HG02759 (cell line): ENCODE data around the gene RETSAT.
A peak's percentile ranks its signal among the peaks of the same experiment; 100 is the strongest.
"Not testable (repeated sequence)": the region's sequence is repeated elsewhere in the genome, so short reads cannot be mapped to it uniquely, and the experiment has no call there.

Source experiments
- ATAC-seq: cut with Tn5 transposase; IDR thresholded peaks from one replicate; pipeline ENCODE4 v1.9.1; 2021; ENCODE audit warnings: mild to moderate bottlenecking, moderate library complexity; ENCODE audit not compliant: unreplicated experiment

Gene RETSAT

DNA sequence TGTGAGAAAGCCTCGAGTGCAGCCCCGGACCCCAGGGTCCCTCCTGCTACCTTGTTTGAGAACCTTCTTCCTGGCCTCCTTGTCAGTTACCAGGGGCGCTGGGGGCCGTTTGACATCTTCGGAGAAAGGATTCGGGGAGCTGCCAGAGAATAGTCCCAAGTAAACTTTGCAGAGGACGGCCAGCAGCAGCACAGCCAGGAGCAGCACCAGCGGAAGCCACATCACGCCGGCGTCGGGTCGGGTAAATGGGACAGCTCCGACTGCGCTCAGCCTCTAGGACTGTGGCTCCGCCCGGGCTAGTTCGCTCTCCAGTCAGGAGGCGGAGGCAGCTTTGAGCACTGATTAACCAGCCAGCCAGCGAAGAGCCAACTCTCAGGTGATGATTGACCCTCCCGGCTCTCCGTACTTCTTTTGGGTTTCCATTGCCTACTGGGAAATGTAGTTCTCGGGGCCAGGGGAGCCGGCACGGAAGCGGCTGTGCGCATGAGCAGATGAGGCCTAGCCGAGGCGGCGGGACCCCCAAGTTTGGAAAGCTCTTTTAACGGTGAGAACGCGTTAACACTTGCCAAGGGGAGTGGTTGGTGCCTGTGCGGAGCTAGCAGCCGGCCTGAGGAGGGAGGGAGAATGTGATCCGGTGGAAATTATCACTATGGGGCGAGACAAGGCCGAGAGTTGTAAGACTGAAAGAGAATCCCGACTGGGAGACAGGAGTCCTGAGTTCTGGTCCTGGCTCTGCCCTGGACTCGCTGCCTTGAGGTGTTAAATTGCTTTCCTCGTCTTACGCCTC, at the start of gene RETSAT, which contains the start of gene ELMOD3:
TSS of gene RETSAT (minus strand) at position 243 of the 787 bp plus-strand sequence. CDS start at position 222, 21 bp downstream.
TSS of gene ELMOD3 (plus strand) at position 484 of the 787 bp plus-strand sequence. CDS start 2,430 bp downstream, outside the sequence.
- ATAC-seq, result peak; percentile 98

DNA sequence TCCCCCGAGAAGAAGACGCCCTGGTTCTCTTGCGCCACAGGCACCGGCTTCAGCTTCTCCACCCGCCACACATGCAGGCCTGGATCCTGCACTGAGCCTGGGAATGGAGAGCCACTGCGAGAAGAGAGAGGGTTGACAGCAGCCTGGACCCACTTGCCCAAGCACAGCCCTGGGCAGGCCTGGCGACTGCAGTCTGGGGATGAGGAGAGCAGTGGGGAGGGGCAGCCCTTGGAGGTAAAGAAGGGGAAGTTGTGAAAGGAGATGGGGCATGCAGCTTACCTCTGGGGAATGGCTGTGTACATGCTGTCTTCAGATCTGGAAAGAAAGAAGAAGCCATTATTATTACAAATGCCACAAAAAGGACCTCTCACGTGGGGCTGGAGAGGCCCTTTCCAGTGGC, 47.5 kb upstream of the RETSAT start:
- ATAC-seq, result no peak

DNA sequence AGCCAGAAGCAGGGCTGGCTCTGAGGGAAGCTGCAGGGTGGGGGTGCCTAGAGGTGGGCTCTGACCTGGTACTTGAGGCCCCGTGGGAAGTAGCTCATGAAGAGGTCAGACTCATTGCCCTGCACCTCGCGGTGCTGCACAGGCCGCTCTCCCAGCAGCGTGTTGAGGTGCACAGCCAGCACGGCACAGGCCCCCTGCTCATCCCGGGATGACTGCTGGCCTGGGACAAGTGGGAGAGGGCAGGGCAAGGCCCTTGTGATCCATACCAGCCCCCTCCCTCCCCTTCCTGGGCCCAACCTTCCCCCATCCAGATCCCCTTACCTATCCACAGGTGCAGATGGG, 47.1 kb upstream of the RETSAT start:
- ATAC-seq, result no peak

DNA sequence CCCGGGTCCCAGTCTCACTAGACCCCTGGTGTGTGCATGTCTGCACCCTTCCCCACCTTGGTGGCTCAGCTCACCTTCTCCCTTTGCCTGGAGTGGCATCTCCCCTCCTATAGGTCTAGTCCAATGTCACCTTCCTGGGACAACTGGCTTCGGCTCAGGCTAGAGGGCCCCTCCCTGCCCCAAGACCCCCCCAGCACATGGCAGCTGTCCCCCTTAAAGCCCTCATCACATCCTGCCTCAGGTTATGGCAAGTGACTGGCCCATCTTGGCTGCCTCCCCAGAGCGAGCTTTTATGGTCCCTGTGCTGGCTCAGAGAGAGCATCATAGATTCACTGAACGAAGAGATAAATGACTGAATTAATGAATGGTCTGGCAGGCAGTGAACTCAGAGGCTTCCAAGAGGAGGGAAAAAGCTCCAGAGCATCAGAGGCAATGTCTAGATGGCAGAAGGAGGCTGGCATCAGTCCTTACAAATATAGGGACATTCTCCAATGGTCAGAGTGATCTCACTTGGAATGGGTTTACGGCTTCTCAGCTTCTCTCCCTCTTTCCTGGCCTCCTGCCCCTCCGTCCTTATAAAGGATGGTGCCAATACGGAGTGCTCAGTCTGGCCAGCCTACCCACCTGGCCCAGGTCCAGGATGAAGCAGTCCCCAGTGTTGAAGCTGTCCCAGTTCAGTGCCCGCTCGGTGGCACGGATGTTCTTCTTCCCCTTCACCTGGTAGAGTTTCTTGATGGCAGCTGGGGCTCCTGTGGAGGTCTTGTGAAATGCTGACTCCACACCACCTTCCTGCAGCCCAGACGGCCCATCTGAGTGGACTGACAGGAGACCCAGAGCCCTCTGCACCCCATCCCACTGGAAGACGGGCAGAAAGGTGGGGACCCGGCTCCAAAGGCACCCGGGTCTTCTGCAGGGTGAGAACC, 46.5 kb upstream of the RETSAT start:
- no peak for ATAC-seq

DNA sequence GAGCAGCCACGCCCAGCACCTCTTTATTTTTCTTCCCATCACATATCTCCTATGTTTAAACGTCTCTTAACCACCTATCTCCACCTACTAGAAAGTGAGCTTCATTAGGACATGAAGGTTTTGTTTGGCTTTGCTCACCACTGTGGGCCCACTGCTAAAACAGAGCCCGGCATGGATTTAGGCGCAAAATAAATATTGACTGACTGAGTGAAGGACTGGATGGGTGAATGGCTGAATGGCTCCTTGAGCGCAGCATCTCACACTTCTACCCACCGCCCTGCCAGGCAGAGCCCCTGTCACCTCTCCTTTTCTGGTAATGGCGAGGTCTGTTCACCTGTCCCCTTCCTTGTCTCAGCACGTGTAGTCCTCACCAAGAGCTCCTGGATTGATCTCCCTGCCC, 45.7 kb upstream of the RETSAT start:
- ATAC-seq, result no peak

DNA sequence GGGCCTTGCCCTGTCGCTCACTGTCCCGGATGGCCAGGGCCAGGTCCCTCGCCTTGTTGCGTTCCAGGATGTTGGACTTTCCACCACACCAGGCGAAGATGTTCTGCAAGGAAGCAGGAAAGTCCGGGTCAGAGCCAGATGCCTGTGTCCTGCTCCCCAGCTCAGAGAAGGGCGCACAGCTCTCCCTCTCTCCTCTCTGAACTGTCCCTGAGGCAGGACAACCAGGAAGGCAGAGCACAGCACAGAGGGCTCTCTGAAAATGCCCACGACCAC, 44.8 kb upstream of the RETSAT start:
- ATAC-seq, result no peak

DNA sequence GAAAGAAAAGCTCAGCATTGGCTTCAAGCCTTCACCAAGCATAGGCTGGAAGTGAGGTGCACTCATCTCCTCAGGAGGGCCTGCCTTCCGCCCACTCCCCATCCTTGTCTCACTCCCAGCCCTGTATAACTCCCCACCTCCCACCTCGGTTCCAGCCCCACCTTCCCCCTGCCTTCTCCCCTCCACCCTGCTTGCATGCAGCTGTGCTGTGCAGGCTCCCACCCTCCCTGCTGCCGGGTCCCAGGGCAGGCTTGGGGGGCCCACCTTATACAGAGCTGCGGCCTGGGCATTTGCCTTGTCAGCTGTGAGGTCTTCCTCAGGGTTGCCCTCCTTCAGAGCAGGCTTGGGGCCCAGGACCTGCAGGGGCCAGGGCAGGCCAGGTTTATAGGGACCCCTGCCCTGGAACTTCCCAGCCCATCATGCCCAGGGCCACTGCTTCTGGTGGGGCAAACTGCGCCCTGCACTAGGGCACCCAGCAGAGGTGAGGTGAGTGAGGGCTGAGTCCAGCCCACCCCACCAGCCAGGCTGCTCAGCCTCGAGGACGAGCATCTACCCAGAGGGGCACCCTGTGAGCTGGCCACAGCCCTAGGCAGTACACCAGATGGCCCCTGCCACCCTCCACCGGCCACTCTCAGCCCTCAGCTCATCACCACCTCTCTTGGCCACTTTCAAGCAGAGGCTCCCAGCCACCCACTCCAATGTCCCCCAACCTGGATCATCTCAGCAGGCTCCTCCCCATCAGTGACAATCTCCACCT, 44.3 kb upstream of the RETSAT start:
- no peak for ATAC-seq

DNA sequence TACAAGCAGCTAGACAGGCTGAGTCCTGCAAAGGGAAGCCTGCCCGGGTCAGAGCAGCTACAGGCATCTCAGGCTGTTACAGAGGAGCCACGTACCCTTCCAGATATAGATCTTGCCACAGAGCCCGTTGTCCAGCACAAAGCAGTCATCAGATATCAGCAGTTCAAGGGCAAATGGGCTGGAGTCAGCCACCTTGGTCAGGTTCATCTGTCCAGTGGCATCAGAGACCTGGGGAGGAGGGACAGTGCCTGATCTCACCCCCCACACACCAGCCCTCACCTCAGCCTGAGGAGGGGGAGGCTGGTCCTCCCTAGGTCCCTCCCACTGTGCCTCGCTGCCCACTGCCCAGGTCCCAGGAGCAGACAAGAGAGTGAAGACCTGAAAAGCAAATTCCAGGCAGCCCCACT, 43.6 kb upstream of the RETSAT start:
- no peak for ATAC-seq

DNA sequence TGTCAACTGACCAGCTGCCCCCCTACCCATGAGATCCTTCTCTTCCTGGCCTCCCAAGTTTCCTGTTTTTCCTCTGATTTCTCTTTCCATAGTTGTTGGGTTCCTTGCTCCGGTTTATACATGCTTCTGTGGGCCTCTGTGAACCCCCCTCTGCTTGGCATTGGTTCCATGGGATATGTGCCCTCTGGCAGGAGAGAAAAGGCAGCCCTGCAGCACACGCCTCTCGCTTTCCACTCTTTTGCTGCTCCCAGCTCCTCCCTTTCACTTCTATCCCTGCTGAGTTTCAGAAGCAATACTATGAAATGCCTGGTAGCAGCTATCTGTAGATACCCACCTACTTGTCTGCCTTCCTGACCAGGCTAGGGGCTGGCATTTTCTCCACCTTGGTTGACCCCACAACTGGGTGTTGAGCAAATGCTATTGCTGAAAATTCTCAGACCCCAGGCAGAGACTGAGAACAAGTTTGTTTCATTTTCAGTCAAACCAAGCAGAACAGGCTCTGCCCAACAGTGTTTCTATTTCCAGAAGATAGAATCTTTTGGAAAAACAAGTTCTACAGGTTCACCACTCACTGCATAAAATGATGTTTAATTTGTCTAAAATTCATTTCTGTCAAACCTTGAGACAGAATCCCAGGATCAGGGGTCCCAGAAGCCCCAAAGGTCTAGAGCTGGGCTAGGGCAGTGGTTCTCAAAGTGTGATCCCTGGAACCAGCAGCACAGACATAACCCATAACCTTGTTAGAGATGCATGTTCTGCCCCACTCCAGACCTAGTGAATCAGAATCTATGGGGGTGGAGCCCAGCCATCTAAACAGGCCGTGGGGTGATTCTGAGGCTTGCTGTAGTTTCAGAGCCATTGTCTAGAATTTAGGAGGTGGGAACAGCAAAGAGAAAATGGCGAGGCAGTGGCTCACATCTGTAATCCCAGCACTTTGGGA, 42.5 kb upstream of the RETSAT start:
- ATAC-seq, result no peak

DNA sequence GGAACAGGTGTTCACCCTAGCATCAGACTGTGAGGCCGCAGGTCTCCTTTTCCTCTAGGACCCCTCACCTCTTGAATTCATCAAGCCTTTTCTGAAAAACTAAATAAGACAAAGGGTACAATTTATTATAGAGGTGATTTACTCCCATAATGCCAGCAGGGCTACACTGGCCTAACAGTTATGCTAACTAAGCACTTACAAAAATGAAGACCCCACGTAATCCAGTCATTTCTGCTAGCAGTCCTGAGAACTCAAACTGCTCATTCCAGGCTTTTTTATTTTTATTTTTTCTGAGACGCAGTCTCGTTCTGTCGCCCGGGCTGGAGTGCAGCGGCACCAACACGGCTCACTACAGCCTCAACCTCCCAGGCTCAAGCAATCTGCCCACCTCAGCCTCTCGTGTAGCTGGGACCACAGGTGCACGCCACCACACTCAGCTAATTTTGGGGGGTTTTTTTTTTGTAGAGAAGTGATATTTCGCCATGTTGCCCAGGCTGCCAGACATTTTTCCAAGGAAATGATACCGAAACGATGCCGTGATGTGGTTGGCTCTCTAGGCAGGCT, 41.7 kb upstream of the RETSAT start:
- ATAC-seq, result no peak

DNA sequence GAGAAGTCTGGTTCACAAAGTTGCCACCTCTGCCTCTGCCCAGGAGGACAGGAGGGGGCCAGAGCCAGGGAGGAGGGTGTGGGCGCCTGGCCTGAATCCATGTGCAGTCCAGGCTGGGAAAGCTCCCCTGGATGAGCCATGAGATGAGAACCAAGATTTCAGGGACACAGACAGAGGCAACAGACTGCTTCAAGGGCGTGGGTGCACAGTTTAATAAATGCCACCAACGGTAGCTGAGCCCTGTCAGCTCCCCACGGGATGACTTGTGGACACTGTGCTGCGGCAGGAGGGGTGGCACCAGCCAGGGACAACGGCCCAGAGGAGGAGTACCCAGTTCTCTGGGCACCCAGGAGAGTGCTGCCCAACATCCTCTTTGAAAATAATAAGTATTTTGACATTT, 40.6 kb upstream of the RETSAT start:
- ATAC-seq, result no peak

DNA sequence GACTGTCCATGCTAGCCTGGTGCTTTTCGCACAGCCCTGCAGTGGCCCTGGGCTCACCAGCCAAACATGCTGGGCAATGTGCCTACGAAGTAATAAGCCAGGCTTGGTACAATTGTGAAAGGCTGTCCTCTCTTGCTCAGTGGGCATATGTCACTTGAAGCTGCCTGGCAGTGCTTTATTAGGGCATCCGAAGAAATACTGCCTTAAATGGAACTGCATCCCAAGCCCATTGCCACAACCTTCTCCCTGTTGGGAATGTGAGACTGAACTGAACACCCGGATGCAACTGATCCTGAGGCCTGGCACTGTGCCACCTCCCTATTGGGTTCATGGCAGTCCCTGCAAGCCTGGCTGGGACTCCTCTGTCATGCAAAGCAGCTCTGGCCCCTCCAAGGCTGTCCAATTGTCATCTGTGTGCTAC, 39.9 kb upstream of the RETSAT start:
- no peak for ATAC-seq

DNA sequence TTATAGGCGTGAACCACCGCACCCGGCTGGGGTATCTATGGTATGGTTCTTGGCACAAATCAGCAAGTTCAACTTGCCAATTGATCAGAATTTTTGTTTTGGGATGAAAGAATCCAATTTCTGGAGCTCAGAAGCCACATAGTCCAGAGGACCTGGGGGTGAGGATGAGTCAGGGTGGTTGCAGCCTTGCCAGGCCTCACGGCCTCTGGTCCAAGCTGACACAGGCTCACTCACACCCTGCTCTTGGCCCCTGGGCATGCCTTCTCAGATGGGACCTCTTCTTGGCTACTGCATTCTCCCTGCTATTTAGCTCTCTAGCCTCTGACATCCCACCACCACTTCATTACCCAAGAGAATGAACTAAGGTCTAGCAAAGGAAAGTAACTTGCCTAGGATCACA, 39.5 kb upstream of the RETSAT start:
- ATAC-seq, result no peak

DNA sequence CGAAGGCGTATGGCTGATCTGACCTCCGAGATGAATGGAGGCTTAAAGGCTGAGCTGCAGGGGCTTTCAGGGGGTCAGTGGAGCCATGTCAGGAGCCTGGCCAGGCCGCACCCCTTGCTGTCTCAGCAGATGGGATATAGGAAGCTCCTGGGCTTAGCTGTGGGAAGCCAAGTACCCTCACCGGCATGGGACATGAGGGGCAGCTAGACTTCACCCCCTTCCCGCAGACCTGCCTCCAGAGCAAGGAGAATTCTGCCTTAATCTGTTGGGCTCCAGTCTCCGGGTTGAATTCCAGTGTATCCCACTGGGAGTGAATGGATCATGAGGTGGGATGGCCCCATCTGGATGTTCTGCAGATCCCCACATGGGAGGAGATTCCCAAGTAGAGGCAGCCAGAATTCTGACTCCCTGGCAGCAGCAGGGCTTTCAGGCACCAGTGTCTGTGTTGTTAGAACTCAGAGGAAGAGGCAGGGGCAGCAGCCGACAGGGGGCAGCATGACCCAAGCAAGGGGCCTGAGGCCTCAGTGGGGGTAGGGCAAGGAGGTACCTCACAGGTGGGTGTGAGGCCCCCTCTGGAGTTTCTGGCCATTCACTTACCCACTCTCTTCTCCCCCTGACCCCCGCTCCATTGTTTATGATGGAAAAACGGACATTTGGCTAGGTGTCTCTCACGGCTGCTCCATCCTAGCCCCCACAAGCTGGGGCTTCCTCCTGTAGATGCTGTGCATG, 36.8 kb upstream of the RETSAT start:
- peak; percentile 33 for ATAC-seq

DNA sequence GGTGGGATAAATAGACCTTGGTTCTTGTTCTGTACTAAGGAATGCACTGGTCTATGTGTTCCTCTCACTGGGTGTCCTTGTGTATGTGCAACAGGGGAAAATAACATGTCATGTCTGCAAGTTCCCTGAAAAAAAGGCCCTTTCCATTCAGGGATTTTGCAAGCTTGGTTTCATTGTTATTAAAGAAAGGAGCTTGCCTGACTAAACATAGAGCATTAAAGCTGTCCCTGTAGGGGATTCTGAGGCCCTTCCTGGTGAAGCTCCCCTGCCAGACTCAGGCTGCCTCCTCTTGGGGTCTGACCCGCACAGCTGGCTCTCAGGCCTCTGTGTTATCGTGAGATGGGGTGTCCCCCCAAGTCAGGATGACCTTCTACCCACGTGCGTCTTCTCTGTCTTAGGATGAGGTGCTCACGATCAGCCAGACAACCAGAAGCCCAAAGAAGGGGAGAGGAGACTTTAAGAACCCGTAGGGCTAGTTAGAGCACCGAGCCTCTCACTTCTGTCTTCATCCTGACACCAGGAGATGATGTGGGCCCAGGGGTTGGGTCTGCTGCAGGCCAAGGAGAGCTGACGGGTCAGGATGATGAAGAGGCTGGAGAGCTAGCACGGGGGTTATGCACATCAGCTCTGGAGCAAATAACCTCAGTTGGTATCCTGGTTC, 34.7 kb upstream of the RETSAT start:
- ATAC-seq, result no peak

DNA sequence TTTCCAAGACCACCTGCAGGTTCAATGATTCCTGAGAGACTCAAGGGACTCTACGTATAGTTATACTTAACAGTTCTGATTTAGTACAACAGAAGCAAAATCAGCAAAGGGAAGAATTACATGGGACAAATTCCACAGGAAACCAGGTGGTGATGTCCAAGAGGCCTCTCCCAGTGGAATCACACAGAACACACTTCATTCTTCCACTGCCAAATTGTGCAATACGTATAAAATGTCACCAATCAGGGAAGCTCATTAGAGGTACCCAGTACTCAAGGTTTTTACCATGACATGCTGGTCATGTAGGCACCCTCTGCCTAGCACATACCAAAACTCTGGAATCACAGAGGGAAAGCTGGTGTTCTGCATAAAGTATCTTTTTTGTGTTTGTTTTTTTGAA, 33.4 kb upstream of the RETSAT start:
- no peak for ATAC-seq

DNA sequence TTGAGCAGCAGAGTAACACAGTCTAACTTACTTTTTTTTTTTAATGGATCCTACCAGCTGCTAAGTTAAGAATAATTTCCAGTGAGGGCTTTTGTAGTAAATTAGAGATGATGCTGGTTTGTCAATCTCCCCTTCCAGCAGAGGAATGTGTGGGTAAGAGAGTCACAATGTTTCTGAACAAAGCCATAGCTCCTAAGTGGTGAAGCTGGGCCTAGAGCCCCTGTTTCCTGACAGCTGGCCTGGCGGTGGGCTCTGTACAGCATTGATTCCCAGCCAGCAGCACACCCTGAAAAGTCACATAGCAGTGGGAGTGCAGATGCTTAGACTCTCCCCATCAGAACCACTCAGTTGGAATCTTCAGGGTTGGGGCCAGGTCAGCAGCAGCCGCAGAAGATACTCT, 31.4 kb upstream of the RETSAT start:
- ATAC-seq, result no peak

DNA sequence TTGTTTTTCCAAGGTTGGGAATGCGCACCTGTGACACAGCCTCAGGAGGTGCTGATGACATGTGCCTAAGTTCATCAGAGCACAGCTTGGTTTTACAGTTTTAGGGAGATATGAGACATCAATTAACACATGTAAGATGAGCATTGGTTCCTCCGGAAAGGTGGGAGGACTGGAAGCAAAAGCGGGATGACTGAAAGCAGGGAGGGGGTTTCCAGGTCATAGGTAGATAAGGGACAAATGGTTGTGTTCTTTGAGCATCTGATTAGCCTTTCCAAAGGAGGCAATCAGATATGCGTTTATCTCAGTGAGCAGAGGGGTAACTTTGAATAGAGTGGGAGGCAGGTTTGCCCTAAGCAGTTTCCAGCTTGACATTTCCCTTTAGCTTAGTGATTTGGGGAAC, 29.5 kb upstream of the RETSAT start:
- ATAC-seq, result no peak

DNA sequence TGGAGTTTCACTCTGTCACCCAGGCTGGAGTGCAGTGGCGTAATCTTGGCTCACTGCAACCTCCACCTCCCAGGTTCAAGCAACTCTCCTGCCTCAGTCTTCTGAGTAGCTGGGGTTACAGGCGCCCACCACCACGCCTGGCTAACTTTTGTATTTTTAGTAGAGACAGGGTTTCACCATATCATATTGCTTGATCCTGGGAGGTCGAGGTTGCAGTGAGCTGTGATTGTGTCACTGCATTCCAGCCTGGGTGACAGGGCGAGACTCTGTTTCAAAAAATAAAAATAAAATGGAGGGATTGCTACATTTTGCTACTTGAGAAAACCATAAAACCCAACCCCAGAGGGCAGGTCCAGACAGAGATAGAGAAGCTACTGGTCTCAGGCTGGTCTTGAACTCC, 28.8 kb upstream of the RETSAT start:
- ATAC-seq, result not testable (repeated sequence)
